GM19452 (cell line): ENCODE measurements around the gene CHD5.

Experiments
- ATAC-seq: cut with Tn5 transposase; IDR thresholded peaks from one replicate; pipeline ENCODE4 v1.9.1; 2021; ENCODE audit not compliant: unreplicated experiment

Gene CHD5

DNA sequence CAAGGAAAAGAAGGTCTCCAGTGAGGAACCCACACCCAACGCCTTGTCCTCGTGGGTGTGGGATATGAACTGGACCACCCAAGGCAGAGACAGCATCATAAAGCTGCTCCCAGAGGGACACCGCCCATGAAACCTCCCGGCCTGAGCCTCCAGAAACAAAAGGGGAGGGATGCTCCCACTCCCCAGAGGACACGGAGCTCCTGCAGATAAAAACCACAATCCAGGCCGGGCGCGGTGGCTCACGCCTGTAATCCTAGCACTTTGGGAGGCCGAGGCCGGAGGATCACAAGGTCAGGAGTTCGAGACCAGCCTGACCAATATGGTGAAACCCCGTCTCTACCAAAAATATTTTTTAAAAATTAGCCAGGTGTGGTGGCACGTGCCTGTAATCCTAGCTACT lies 66.4 kb downstream of the CHD5 start:
- no peak for ATAC-seq

DNA sequence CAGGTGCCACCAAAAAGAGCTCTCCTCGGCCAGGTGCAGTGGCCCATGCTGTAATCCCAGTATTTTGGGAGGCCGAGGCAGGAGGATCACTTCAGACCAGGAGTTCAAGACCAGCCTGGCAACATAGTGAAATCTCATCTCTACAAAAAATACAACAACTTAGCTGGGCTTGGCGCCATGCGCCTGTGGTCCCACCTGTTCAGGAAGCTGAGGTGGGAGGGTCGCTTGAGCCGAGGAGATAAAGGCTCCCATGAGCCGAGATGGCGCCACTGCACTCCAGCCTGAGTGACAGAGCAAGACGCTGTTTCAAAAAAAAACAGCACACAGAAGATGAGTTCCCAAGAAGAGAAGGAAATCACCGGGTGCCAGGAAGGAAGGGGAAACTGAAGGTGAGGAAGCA lies 67.0 kb downstream of the CHD5 start:
- no peak for ATAC-seq

DNA sequence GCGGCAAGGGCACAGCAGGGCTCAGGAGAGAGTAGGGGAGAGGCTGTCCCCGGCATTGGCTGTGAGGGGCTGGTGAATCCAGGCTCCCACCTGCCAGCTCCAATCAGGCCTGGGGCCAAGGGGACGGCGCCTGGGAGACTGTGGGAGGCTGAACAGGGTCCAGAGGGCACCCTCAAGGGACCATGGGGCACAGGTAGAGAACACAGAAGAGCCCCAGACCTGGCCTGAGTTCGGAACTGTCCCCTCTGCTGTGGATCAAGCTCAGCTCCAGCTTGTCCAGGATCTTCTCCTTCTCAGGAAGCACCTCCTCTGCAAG lies 67.5 kb downstream of the CHD5 start:
- no peak for ATAC-seq

DNA sequence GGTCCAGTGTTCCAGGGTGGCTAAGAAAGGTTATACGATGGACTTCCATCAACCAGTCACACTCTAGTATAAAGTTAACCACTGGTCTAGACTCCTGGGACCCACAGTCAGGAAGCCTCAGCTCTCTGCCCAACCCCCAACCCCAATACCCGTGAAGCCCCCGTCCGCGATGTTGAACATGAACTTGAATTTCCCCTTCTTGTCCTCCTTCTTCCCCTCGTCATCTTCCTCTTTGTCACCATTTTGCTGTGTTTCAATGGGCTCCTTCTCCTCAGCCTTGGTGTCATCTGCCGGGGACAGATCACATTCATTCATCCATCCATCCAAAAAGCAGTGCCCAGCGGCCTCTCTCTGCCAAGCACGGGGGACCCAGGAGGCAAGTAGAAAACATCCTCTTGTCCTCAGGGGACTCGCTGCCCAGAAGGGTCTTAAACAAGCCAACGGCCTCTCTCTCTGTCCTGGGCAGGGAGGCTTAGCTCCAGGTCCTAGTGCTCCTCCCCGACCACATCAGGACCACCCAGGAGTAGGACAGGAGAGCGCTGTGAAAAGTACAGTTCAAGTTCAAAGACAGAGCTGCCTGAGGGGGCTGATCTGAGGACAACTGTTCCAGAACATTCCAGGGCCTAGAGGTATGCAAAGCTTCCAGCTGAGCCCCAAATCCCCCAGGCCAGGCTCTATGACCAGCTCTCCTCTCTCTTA lies 68.0 kb downstream of the CHD5 start:
- no peak for ATAC-seq

DNA sequence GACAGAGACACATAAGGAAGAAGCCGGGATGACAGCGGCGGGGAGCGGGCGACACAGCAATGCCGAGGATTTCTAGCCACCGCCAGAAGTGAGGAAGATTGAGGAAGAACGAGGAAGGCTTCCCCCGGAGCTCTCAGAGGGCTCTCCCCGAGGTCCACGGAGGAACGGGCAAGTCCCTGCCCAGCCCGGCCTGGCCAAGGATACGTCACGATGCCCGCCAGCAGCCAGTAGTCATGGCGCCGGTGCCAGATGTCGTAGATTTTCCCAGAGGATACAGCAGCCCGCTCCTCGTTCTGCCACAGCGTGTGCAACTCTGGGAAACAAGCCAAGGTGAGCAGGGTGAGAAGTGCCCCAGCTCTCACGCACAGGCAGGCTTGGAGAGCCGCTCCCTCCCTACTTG lies 68.5 kb downstream of the CHD5 start:
- no peak for ATAC-seq

DNA sequence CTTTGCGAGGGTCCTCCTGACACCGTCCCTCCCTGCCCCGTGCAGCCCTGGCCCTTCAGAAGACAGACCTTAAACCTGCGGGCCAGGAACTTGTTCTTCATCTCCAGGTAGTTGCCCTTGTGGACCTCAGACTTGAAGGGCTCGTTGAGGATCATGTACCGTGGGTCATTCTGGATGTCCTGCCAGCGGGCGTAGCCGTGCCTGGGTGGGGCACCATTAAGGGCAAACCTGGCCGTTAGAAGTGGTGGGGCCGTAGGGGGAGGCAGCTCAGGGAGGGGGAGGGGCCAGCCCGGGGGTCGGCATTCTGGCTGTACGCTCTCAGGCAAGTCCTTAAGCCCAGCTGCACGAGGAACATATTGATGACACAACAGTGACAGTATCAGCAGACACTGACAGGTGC lies 69.8 kb downstream of the CHD5 start:
- ATAC-seq = no peak

DNA sequence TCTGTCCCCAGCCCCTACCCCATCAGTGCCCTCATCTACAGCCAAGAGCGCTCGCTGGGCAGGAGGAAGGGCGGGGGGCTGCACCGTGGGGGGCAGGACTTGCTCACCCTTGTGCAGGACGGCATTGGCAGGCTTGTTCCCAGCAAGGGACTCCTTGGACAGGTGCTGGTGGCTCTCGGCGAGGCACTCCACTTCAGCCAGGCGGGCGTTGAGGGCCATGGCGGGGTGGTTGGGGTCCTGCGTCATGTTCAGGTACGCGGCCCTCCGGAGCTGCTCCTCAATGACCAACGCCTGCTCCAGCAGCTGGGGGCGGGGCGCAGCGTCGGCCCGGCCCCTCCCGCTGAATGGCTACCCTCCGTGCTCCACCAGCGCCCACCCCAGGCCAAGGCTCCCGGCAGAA lies 70.4 kb downstream of the CHD5 start:
- no peak for ATAC-seq

DNA sequence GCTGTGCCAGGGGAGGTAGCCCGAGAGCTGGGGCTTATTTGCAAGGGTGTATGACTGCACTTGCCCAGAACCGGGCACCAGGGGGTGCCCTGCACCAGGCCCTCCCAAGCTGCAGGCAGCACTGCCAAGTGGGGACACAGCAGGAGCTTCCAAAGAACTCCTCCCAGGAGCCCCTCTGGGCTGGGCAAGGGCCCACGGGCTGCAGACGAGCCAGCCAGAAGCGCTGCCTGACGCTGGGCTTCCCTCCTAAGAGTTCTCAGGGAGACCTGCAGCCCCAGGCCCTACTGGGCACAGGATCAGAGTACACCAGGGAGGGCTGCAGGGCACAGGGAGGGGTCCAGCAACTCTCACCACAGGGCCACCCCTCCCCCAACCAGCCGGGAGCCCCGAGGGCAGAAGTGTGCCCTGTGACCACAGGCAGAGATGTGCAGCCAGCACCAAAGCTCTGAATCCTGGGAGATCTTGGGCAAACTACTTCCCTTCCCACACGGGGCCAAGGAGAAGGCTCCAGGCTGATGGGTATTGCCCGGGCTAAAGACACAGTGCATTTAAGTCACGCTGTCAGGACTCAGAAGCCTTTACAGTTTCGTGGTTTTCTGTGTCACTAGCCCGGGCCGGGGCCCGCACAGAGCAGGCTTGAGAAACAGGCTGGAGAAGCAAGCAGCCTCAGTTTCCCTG lies 71.0 kb downstream of the CHD5 start:
- no peak for ATAC-seq

DNA sequence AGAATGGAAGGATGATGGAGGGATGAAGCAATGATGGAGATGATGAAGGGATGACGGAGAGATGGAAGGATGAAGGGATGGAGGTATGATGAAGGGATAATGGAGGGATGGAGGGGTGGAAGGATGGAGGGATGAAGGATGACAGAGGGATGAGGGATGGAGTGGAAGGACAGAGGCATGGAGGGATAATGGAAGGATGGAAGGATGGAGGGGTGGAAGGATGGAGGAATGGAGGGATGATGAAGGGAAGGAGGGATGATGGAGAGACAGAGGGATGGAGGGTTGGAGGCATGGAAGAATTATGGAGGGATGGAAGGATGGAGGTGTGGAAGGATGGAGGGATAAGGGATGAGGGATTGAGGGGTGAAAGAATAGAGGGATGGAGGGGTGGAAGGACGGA lies 71.6 kb downstream of the CHD5 start:
- ATAC-seq = no peak

DNA sequence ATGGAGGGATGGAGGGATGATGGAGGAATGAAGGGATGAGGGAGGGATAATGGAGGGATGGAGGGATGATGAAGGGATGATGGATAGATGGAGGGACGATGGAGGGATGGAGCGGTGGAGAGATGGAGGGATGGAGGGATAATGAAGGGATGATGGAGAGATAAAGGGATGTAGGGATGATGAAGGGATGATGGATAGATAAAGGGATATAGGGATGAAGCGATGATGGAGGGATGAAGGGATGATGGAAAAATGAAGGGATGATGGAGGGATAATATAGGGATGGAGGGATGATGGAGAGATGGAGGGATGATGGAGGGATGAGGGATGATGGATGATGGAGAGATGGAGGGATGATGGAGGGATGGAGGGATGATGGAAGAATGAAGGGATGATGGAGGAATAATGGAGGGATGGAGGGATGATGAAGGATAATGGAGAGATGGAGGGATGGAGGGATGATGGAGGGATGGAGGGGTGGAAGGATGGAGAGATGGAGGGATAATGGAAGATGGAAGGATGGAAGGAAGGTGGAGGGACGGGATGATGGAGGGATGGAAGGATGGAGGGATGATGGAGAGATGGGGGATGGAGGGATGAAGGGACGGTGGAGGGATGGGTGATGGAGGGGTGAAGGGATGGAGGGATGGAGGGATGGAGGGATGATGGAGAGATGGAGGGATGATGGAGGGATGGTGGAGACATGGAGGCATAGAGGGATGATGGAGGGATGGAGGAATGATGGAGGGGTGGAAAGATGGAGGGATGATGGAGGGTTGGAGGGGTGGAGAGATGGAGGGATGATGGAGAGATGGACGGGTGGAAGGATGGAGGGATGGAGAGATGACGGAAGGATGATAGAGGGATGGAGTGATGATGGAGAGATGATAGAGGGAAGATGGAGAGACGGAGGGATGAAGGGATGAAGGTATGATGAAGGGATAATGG lies 72.4 kb downstream of the CHD5 start:
- no peak for ATAC-seq

DNA sequence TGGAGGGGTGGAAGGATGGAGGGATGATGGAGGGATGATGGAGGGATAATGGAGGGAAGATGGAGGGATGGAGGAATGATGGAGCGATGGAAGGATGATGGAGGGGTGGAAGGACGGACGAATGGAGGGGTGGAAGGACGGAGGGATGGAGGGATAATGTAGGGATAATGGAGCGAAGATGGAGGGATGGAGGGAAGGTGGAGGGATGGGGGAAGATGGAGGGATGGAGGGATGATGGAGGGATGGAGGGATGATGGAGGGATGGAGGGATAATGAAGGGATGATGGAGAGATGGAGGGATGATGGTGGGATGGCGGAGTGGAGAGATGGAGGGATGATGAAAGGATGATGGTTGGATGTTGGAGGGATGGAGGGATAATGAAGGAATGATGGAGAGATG lies 73.1 kb downstream of the CHD5 start:
- no peak for ATAC-seq

DNA sequence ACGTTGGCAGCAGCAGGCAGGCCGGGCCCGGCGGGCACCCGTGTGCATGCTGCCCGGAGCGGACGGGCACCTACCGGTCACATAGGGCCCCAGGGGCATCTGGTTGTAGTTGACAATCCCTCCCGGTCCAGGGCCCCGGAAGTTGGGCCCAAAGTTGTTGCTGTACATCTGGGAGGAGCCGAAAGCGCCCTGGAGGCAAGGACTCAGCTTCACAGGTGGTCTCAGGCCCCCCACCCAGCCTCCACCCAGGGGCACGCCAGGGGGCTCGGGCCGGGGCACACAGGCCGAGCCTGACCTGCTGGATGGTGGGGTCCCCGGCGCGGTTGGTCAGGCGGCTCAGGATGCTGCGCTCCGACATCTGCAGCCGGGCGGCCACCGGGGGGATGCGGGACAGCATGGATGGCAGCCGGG lies 73.8 kb downstream of the CHD5 start:
- no peak for ATAC-seq

DNA sequence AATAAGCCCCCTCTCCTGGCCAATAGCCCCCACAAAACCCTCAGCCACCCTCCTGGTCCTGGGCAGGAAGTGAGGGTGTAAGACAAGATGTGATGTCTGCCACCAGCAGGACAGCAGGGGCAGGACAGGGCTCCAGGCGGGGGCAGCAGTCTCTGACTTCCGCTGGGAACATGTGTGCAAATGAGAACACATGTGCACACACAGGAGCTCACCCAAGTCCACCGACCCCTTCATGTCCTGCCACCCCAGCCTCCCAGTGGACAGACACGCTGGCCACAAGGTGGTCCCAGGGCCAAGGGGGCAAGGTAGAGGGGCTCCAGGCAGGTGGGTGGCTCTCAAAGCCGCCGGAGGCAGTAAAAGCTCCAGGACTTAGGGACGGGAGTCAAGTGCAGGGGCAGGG lies 74.4 kb downstream of the CHD5 start:
- no peak for ATAC-seq

DNA sequence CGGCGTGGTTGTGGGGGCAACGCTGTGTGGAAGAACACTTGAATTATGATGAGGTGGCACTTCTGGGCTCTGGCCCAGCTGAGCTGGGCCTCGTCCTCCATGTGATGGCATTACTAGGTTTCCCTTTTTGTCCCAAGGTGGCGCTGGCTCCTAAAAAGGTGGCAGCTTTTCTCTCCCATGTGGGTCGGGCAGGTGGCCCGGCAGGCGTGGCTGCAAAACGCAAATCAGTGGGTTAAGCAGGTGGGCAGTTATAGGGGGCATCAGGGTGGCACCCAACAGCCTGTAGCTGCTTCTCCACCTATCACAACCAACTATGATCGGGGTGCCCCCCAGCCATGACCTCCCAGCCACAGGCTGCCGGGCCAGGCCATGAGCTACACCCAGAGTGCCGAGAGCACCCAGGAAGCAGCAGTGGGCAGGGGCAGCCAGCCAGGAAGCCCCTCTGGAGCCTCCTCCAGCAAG lies 74.9 kb downstream of the CHD5 start:
- no peak for ATAC-seq

DNA sequence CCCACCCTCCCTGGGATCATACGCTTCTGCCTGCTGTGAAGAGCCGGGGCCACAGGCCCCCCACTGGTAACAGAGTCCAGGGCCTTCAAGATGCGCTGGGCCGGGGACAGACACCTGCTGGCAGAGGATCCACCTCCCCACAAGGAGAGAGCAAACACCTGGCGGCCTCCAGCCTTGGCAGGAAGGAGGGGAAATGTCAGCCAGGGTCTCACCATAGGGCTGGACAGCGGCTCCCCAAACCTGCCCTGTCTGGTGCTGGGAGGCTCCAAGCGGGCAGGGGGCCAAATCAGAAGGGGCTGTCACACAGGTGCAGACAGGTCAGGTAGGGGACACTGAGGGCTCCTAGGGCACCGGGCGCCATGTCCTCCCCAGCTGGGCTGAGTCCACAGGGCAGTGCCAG lies 75.5 kb downstream of the CHD5 start:
- ATAC-seq = no peak

DNA sequence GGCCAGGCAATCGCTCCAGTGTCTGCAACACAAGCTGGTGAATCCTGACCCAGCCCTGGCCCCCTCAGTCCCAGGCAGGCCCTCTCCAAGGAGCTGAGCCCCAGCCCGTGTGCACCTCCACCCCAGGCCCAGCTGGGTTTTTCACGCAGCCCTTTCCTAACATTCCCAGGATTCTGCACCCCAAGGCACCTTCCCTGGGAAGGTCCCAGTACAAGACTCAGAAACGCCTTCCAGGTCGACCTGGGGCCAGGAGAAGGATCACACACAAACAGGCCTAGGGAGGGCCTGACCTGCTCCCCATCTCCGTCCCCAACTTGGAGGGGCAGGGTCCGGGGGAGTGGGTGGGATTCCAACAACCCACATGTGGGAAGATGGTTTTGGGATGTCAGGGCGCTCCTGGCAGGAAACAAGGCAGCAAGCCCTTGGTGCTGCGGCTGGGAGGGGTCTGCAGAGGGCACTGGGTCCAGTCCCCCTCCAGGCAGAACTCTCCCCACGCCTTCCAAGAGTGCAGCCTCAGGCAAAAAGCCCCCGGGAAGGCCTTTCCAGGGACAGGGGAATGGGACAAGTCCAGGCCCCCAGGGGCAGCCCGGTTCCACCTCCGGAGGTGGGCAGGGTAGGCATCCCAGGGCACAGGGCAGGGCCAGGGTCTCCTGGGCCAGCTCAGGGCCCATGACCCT lies 76.1 kb downstream of the CHD5 start:
- ATAC-seq = no peak

DNA sequence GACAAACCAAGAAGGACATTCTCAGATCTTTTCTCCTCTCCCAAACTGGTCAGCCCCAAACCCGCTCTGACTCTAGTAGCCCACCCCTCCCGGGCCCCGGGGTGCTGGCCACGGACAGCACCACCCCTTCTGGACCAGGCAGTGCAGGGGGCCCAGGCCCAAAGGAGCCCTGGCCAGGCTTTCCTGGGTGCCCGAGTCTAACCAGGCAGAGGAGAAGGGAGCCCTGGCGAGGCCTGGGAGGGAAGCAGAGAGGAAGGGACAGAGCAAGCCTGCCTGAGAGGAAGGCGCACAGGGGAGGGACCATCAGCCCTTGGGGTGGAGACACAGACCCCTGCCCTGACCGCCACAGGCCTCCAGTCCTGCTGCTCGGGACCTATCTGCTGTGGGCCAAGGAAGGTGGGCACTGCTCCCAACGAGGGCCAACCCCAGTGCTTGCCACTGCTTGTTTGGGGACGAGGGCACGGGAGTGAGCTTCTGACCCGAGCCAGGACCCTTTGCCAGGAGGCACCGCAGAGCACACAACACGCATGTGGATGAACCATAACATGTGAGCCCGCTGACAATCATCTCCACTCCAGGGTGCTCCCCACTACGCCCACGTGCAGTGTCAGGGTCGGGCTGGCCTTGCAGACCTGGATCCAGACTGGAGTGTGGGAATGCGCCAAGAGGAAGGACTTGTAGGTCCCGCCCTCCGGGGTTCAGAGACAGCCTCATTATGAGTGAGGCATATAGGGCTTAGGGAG lies 76.8 kb downstream of the CHD5 start:
- no peak for ATAC-seq

DNA sequence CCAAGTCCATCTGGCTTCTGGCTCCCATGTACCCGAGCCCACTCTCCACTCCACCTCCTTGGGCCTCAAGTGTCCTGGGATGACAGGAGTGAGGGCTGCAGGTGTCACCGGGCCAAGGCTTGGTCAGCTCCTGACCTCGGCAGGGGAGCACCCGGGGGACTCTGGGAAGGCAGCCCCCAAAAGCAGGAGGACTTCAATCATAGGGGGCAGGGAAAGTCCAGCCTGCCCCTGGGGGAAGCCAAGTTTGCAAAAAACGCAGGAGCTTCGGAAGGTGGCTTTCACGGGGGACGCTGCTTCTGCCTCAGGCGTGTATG lies 77.6 kb downstream of the CHD5 start:
- no peak for ATAC-seq

DNA sequence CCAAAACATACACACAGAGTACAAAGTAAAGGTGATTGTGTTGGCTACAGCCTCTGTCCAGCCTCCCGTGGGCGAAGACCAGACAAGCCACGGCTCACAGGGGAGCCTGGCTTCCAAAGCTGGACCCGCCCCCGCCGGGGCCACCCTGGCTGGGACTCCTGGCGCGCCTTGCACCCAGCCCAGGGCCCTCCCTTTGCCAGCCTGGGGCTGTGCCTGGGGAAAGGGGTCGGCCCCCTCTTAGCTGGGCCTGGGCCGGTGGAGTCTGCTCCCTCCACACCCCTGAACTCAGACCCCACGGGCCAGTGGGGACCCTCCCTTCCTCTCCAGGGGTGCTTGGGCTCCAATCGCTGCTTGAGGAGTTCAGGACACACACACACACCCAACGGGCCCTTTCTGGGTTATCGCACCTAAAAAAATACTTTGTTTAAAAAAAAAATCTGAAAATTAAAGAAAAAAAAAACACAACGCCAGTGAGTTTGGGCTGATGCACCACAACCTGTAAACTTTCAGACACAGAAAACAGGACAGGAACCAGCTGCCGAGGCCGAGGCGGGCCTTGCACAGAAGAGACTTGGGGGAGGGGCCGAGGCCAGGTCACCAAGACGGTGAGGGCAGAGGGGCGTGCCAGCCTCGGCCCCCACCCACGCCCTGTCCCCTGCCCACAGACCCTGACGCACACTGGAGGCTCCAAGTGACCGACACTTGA lies 78.1 kb downstream of the CHD5 start:
- no peak for ATAC-seq
